Type B pancreatic cell (in vitro differentiated cells): Measurements from ENCODE around the gene RAD51B. TPM values are rescaled to one million over a fixed set of nuclear protein-coding genes. Genes with fewer than 3 reads are reported as not detected.
"Not testable (repeated sequence)": the region's sequence is repeated elsewhere in the genome, so short reads cannot be mapped to it uniquely, and the experiment has no call there.

Experiments used
- DNase-seq: peaks from one replicate; pipeline ENCODE4 v3.0.0; 2021; ENCODE audit warnings: mixed read lengths; ENCODE audit not compliant: unreplicated experiment; ENCODE audit errors: extremely low spot score
- H3K27ac Mint-ChIP-seq: 2 replicates; pipeline ENCODE4 v1.8.0; 2021; ENCODE audit warnings: mild to moderate bottlenecking, mixed read lengths
- H3K27me3 Mint-ChIP-seq: 2 replicates; pipeline ENCODE4 v1.8.0; 2021; ENCODE audit warnings: mixed read lengths
- H3K36me3 Mint-ChIP-seq: 2 replicates; pipeline ENCODE4 v1.8.0; 2021; ENCODE audit warnings: mixed read lengths
- H3K4me1 Mint-ChIP-seq: one replicate; pipeline ENCODE4 v1.8.0; 2021; ENCODE audit warnings: mixed read lengths; ENCODE audit not compliant: unreplicated experiment
- H3K4me3 Mint-ChIP-seq: 2 replicates; pipeline ENCODE4 v1.8.0; 2021; ENCODE audit warnings: mild to moderate bottlenecking, mixed read lengths
- H3K9me3 Mint-ChIP-seq: 2 replicates; pipeline ENCODE4 v1.8.0; 2021; ENCODE audit warnings: mixed read lengths
- CTCF ChIP-seq: fragments of 200-600 bp; sonication (generic); conservative IDR thresholded peaks from 2 replicates; pipeline ENCODE4 v1.5.0; 2021; ENCODE audit warnings: antibody characterized with exemption, mild to moderate bottlenecking
- total RNA-seq: library from RNA; stranded (reverse); gene quantifications from 2 replicates; pipeline ENCODE4 v1.2.1, GENCODE V29; 2021; ENCODE audit warnings: low replicate concordance

Gene RAD51B
- total RNA-seq, 1 donor from 2014 or later: 27.3 TPM

GRCh38 chr14:67982711-67983608, 163.4 kb downstream of the RAD51B start:
- no peak overlapping the region for H3K27ac Mint-ChIP-seq
- DNase-seq: no peak
- peaks cover 36% of the 10 kb centered on the region for H3K4me1 Mint-ChIP-seq
- H3K9me3 Mint-ChIP-seq: peaks cover 4% of the 10 kb centered on the region
- H3K36me3 Mint-ChIP-seq: peaks cover 14% of the 10 kb centered on the region
- no peak overlapping the region for H3K4me3 Mint-ChIP-seq
- no peaks in the 10 kb centered on the region for H3K27me3 Mint-ChIP-seq
- no peak for TF ChIP-seq CTCF

- peaks cover 28% of the 10 kb centered on the region for H3K4me1 Mint-ChIP-seq
- no peak overlapping the region for H3K4me3 Mint-ChIP-seq
- H3K27ac Mint-ChIP-seq: no peak overlapping the region
- no peak for TF ChIP-seq CTCF
- DNase-seq: no peak
- H3K9me3 Mint-ChIP-seq: peaks cover 4% of the 10 kb centered on the region
- peaks cover 14% of the 10 kb centered on the region for H3K36me3 Mint-ChIP-seq
- H3K27me3 Mint-ChIP-seq: no peaks in the 10 kb centered on the region
Observed at GRCh38 chr14:67984274-67984673, 164.7 kb downstream of the RAD51B start.

DNA sequence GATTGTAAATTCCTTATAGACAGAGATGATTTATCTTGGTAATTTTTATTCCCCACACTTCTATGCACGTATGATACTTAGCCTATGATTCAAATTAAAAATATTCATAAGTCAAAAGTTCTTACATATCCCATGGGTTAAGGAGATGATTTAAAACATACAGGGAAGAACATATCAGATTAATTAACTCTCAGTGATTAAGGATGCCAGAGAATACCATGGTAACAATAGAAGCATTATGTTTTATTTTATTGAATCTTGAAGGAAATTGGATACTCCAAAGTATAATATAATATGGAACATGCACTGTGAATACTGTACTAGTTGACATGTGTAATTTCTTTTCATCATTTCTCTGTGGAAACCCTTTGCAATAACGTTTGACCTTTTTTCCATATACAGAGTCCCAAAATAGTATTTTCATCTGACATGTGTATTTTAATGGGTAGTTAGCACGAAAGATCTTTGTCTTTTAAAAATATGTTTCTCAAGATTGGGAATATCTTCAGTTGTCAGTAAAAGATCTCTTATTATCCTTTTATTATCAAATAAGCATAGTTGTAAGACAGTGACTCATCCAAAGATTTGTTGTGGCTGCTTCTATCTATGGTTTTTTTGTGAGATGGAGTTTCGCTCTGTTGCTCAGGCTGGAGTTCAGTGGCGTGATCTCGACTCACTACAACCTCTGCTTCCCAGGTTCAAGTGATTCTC, 166.7 kb downstream of the RAD51B start:
- peaks cover 33% of the 10 kb centered on the region for H3K4me1 Mint-ChIP-seq
- H3K4me3 Mint-ChIP-seq: no peak overlapping the region
- H3K9me3 Mint-ChIP-seq: peaks cover 4% of the 10 kb centered on the region
- no peak for TF ChIP-seq CTCF
- peaks cover 14% of the 10 kb centered on the region for H3K36me3 Mint-ChIP-seq
- no peak overlapping the region for H3K27ac Mint-ChIP-seq
- no peaks in the 10 kb centered on the region for H3K27me3 Mint-ChIP-seq
- DNase-seq: no peak

- Mint-ChIP-seq H3K27me3 (no peaks in the 10 kb centered on the region), H3K4me1 (peaks cover 34% of the 10 kb centered on the region), H3K4me3 (no peak overlapping the region), H3K27ac (no peak overlapping the region), H3K36me3 (peaks cover 14% of the 10 kb centered on the region), H3K9me3 (peaks cover 4% of the 10 kb centered on the region)
- DNase-seq: no peak
- no peak for TF ChIP-seq CTCF
Observed at GRCh38 chr14:67987606-67988005, 168.0 kb downstream of the RAD51B start.

- not testable (repeated sequence) for H3K9me3 Mint-ChIP-seq, DNase-seq, H3K27ac Mint-ChIP-seq, H3K27me3 Mint-ChIP-seq, H3K4me3 Mint-ChIP-seq
- peaks cover 34% of the 10 kb centered on the region for H3K4me1 Mint-ChIP-seq
- H3K36me3 Mint-ChIP-seq: peaks cover 15% of the 10 kb centered on the region
Observed at GRCh38 chr14:67988210-67988609, 168.6 kb downstream of the RAD51B start.

DNA sequence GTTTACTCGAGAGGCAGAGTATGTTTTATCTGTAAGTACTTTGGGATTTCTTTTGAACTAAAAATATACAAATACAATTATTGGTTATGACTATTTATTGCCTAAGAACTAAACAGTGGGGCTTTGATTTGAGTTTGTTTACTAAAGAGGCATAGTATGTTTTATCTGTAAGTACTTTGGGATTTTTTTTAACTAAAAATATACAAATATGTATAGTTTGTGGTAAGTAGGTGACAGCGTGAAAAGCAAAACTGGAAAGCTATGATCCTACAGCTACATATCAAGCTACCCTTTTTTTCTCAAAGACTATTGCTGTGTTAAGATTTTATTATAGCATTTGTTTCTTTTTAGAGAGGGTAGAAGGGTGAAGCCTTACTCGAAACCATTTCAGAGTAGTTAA, 171.0 kb downstream of the RAD51B start:
- no peak overlapping the region for H3K27ac Mint-ChIP-seq
- no peaks in the 10 kb centered on the region for H3K27me3 Mint-ChIP-seq

More for the DNA sequence above, 171.0 kb downstream of the RAD51B start:
- H3K4me3 Mint-ChIP-seq: no peak overlapping the region
- DNase-seq: no peak
- no peaks in the 10 kb centered on the region for H3K9me3 Mint-ChIP-seq
- H3K4me1 Mint-ChIP-seq: peaks cover 26% of the 10 kb centered on the region
- no peak for TF ChIP-seq CTCF
- H3K36me3 Mint-ChIP-seq: peaks cover 11% of the 10 kb centered on the region
